Measurements from ENCODE around the gene GRIP1.
A peak's percentile ranks its signal among the peaks of the same experiment; 100 is the strongest.

GRIP1 gene

DNA sequence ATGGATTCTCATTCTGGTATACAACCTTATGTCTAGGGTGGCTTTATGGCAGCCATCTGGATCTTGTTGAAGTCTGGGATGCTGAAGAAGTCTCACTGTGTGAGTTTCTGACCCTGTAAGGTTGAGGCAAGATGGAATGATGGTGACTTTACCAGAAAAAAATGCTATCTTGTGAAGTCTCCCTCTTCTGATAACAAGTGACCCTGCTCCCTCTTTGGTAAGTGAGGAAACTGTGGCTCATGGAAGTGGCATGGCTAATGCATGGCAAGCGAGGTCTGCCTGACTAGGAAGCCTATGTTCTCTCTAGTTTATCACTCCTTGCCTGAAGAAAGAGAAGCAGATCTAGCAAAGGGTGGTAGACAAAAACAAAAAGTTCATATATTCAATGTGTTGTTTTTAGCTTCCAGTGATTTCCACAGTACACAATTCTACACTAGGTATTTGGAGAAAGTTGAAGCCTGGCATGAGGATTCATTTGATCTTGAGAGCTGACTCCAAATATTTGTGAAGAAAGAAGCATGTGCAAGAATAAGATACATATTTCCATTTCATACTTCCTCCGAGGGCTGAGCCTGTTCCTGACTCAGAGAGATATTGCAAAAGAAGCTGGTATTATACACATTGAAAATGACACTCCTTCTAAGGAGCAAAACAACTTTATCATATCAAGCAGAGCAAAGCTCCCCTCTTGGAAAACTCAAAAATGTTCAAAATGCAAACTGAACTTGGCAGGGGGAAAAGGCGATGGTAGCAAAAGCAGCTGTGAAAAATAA, 313.0 kb downstream of the GRIP1 start:
- no peak for ATAC-seq

DNA sequence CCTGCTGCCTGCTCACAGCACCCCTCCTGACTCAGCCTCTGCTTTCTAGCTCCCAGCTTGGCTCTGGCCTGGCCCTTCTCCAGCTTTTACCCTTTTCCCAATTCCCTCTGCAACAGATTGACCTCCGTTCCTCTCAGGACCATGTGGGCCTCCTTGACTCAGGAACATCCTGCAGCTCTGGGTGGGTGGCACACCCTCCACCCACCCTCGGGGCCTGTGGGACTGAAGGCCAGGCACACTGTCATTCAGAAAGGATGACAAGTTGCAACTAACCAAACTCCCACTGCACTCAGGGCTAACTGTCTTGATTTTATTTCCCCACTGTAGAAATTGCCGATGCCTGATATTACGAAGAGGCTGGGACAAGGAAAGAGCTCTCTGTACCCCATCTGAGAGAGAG, 317.2 kb downstream of the GRIP1 start:
- no peak for ATAC-seq

DNA sequence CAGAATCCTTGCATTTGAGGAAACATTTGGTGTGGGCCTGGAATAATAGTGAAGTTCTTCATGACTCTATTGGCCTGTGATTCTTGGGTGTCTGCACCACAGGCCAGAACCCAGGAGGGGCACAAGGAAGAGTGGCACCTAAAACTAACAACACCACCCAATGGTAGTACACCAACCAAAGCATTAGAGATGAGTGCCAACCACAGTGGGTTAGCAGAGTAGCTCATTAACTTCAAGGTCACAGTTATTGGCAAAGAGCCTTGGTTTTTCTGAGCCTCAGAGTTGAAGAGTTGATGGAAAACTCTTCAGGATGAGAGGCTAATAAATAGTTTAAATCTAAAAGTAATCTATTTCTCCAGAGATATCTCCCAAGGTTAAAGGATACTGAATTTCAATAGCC, 319.6 kb downstream of the GRIP1 start:
- ATAC-seq, result no peak

DNA sequence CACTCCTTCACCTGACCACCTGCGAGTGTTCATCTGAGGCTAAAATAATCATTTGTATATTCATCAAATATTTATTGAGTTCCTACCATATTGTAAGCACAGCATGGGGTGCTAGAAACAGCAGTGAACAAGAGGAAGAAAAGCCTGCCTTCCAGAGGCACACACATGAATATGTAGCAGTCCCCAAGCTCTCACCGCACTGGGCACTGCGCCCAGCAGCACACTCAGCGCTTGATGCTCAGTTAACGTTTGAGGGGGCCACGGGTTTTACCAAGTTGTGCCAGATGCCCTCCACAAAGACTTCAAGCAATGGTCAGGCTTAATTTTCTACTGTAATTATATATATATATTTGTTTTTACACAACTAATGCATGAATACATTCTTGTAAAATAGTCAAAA, 324.6 kb downstream of the GRIP1 start:
- ATAC-seq, result no peak

DNA sequence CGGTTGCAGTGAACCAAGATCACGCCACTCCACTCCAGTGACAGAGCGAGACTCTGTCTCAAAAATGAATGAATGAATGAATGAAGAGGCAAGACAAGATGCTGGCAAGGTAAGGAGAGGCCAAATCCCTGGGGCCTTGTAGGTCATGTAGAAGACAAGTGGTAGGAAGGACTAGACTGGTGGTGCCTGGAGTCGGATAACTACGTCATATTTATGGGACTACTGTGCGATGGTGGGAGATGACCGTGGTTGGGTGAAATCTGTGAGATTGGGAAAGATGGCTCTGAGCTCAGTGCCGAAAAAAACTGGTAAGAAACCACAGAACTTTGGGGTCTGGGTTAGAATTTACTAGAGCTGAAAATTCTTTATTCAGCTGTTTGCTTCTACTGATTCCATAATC, 326.0 kb downstream of the GRIP1 start:
- ATAC-seq, result no peak

DNA sequence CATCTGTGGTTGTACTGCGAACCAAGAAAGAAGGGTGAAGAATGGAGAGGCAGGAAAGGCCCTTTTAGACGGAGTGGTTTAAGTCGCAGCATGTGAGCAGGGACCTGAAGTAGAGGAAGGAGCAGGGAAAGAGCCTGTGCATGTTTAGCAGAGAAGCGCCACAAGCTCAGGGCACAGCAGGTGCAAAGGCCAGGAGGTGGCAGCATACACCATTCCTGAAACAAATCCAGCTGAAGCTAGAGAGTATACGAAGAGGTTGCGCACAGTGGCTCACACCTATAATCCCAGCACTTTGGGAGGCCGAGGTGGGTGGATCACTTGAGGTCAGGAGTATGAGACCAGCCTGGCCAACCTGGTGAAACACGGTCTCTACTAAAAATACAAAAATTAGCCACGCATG, 326.7 kb downstream of the GRIP1 start:
- ATAC-seq, result no peak

DNA sequence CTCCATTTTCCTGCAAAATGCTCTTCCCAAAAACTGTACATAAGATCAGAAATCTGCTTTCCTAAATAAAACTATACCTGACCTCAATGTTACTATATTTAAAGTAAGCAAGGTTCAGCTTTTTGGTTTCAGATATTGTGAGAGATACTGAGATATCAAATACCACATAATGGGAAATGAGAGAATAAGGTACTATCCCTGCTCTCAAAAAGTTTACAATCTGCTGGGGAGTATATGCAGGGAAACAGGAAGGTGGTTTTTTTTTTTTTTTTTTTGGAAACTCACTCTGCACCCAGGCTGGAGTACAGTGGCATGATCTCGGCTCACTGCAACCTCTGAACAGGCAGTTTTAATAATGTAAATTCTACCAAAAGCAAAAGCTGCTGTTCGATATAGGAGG, 327.6 kb downstream of the GRIP1 start:
- ATAC-seq, result no peak

DNA sequence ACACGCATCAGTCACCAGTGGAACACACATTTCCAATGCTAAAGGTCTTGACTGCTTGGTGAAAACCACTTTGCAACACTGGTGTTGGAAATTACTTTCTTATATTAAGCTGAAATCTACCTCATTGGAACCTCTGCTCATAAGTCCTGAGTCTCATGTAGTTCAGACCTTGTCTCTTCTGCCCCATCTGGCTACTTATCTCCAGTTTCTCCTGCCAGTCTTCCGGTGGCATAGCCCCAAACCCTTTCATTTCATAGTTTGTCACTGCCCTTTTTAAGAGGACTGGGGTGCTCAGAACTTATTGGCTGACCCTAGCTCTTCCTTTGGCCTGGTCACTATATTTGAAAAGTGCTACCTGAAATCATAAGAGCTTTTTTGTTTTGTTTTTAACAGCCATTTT, 332.9 kb downstream of the GRIP1 start:
- no peak for ATAC-seq

DNA sequence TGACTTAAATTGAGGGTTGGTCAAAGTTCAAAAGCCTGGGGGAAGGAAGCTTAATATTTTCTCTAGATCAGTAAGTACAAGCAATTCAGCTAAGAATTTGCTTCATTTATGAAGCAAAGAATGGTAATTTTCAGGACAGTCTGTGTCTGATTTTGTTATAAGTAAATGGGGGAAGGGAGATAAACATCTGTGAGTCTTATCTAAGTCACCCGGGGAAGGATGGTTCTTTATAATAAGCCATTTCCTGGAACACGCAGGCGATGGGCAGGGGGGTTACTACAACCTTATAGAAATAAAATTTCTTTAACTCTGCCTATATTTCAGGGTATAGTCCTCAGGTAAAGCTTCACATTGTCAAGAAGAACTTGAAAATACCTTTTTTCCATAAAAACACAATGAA, 333.7 kb downstream of the GRIP1 start:
- no peak for ATAC-seq

DNA sequence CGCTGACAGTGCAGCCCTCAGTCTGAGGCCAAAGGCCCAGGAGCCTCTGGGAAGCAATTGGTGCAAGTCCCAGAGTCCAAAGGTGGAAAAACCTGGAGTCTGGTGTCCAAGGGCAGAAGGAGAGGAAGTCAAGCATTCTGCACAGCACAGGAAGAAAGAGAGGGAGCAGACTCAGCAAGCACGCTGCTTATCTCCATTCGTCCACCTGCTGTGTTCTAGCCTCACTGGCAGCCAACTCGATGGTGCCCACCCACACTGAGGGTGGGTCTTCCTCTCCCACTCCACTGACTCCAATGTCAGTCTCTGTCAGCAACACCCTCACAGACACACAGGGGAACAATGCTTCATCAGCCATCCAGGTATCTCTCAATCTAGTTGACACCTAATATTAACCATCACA, 337.8 kb downstream of the GRIP1 start:
- no peak for ATAC-seq

DNA sequence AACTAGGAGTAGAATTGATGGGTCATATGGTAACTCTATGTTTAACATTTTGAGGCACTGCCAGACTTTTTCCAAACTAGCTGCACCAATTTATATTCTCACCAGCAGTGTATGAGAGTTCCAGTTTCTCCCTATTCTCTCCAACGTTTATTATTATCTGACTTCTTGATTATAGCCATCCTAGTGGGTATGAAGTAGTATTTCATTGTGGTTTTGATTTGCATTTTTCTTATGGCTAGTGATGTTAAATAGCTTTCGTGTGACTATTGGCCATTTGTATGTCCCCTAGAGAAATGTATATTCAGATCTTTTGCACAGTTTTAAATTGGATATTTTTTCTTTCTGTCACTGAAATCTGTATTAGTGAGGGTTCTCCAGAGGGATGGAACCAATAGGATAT, 338.7 kb downstream of the GRIP1 start:
- no peak for ATAC-seq

DNA sequence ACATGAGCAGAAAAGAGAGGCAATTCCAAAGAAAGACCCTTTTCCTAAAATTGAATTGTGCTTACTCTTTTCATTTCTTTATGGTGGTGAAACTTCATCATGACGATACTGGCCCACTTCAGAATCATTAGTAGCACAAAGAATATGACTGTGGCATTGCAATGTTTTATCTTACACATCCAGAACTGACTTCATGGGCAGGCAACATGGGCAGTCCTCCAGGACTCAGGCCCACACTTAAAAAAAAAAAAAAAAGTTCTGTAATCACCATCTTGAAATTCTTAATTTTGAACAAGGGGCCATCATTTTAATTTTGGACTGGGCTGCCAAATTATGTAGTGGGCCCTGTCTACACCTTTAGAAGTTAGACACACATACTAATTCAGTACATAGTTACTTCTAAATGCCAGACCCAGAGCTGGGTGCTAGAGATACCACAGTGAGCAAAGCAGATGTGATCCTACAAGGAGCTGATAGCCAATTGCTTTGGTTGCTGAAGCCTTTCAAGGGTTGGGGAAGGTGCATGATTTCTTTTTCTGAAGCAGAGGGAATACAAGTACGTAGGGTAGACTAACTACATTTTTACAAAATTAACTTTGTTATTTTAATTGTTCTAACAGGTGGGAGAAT, 341.4 kb downstream of the GRIP1 start:
- ATAC-seq, result no peak

DNA sequence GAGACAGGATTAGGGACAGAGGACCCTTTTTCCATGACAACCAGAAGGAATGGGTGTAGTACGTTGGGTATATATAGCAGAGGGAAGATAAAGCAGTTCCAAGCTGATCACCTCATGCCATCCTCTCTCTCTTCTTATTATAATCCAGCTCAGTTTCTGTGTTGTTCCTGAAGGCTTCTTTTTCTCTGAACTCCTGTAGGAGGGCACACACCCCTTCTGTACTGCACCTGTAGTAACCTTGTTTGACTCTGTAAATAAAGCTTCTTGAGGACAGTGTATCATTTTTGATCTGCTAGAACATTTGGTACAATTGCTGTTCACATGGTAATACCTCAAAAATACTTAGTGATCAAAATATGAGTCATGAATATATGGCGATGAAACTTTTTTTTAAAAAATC, 343.1 kb downstream of the GRIP1 start:
- no peak for ATAC-seq

DNA sequence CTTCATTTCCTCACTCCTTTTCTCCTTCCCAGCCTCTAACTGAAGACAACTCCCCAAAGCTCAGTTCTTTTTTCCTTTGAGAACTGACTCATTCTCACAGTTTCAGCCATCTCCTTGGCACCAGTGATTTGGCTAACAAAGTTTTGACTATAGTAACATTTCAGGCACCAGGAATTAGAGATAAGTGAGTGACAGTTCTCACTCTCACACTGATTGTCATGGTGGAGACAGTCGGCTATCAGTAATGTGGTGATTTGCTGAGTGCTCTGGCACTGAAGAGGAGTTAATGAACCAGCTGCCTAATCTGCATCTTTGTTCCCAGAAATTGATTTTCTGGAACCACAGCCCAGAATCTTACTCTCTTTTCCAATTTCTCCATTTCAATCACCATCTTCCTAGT, 347.1 kb downstream of the GRIP1 start:
- ATAC-seq, result no peak

DNA sequence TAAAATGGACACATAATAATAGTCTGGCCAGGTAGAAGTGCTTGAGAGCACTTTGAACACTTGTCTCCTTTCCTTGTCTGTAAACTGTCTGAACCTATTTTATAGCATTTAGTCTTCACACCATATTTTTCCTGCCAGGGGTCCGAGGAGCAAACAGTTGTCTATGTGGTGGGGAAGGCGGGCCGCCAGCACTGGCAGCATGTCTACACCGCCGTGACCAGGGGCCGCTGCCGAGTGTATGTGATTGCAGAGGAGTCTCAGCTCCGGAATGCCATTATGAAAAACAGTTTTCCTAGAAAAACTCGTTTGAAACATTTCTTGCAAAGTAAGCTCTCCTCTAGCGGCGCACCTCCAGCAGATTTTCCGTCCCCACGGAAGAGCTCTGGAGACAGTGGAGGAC, 347.9 kb downstream of the GRIP1 start:
- no peak for ATAC-seq

DNA sequence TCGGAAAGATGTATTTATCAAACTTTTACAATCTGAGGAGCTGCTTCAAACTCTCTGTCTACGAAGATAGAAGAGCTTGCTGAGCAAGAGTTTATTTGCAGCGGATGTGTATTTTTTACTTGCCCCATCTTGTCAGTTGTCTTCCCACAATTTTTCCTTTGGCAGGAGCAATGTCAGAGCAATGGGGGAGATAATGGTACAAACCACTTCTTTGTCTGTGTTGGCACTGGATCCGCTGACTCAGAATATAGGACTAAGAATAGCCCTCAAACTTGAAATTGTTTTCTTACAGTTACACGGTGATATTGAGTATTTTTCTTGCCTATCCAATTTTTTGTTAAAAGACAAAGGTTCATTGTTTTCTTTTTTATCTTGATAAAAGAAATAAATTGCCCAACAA, 348.9 kb downstream of the GRIP1 start:
- ATAC-seq, result no peak

DNA sequence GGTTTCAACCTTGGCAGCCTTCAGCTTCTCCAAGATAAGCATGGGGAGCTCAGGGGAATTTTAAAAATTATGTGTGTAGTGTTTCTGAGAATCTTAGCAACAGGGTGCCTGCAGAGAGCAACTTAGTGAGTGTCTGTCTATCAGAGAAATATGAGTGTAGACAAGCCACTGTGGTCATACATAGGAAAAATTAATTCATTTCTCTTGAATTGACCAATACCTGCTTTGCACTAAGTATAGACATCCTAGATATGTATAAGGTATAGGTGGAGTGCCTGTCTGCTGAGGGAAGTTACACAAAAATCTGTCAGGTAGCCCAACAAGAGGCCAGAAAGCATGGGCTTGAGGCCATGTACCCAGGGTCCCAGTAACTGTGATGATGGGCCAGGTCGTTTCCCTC, 355.9 kb downstream of the GRIP1 start:
- ATAC-seq, result no peak

DNA sequence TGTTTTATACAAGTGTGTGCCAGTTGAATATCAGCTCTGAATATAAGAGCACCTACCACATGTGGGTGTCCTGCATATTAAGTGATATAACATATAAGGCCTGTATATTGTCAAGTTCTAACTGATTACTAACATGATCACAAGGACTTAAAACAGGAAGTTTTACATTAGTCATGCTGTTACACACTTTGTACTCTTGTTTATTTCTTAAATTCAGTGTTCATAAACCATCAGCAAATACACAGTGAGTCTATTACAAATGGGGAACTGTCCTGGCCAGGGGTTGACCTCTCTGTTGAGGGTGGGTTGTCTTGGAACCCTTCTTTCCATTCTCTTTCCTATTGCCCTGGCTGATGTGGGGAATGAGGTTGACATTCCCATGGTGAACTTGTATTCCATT, 357.4 kb downstream of the GRIP1 start:
- ATAC-seq, result peak in 1 of 2 donors; percentile 32

DNA sequence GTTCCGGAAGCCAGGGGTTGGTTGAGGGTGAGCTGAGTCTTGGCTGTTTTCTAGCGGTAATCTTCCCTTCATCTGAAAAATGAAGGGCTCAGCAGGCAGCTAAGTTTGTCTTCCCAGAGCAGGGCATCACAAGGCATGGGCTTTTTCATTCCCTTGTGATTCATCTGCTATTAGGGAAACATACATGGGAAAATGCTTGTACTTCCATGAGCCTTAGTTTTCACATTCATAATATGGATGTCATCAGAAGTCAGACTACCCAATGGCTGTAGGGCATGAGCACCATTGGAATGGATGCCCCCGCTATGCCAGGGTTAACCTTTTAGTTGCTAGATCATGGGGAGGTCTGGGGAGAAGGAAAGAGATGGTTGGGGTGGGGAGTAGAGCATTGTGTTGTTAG, 357.9 kb downstream of the GRIP1 start:
- ATAC-seq, result no peak

DNA sequence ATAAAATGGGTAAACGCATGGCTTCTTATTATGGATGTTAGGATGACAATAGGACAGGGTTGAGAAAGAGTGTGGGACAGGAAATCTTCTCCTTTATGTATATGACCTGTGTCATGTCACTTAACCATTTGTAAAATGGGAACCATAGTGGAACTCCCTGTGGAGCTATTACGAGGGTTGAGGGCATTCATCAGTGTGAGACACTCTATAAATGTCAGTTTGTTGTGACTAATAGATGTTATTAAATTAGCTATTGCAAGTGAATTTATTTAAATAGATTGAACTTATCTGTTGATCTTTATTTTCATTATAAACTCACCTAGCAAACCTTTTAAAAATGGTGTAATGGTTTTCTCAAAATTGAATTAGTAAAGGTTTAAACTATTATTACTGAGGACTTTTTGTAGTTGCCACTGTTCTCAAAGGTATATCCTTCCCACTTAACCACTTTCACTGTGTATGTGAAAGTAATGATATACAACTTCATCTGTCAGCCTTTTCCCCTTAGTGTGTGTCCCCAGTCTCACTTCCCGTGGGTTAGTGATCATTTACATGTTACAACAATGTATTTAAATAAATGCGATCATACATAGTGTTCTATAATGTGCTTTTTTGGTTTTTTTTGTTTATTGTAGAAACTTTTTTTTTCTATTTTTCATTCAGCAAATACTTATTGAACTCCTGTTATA, 359.5 kb downstream of the GRIP1 start:
- ATAC-seq, result no peak

DNA sequence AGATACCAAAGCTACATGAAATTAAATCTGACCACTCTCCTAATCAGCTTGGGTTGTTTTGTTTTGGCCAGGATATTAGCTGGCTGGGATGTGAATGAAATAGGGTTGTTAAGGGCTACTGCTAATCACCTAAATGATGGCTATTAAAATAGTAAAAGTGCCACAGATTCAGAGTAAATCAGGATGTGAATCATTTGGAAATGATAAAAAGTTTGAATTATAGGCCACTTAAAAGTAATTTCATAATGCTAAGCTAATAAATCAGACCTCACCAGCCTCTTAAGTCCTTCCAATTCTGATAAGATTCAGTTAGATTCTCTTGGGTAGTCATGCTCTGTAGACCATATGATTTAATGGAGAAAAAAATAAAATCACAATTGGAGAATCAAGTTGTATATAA, 364.6 kb downstream of the GRIP1 start:
- no peak for ATAC-seq

DNA sequence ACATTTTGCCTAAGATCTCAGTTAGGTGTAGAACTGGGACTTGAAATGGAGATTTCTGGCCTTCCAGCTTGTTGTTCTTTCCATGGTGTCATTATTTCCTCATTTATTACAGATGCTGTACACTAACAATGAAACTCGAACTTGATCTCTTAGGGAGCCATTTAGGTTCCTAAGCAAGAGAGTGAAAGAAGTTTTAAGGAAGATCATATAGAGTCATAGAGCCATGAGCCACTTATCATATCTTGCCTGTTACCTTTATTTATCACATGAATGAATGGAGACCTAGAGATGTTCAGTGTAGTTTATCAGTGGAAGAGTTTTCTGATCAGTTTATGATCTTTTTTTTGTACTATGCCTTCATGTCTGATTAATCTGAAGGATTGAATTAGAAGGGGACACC, 366.7 kb downstream of the GRIP1 start:
- ATAC-seq, result no peak

DNA sequence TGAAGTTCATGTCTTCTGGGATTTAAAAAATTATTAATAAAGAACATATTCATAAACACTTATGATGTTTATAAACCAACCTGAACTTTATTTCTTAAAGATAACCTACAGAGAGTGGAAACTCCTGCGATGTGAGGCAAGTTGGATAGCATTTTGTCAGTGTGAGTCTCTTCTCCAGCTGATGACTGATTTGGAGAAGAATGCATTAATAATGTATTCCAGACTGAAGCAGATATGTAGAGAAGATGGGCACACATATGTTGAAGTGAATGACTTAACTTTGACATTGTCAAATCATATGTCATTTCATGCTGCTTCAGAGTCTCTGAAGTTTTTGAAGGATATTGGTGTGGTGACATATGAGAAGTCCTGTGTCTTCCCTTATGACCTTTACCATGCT, 369.3 kb downstream of the GRIP1 start:
- ATAC-seq, result no peak

DNA sequence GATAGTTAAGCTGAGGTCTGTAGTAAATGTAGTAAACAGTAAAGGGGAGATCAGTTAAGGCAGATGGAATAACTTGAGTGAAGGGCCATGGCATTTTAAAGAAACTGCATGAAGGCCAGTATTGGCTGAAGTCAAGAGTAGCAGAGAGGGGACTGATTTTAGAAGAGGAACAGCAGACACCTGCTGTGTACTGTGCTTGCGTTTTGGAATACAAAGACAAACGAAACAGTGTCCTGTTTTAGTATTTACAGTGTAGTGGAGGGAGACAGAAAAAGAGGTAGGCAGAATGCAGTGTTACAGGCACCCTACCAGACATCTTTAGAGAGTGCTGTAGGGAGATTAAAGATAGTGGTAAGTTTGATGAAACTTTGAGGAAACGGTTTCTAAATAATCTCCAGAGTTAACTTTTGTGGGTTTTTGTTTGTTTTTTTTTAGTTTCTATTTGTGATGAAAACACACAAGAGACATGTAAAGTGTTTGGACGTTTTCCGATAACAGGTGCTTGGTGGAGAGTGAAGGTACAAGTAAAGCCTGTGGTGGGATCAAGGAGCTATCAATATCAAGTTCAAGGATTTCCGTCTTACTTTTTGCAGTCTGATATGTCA, 374.5 kb downstream of the GRIP1 start:
- ATAC-seq, result no peak

Data from activated CD4-positive, CD25-positive, alpha-beta regulatory T cell treated with anti-CD3 and anti-CD28 coated beads, Interleukin-2, amount 50 U/mL, for 24 hours (primary cell).